Measurements from ENCODE around the gene KCP. TPM values are rescaled to one million over a fixed set of nuclear protein-coding genes. Genes with fewer than 3 reads are reported as not detected.

Gene KCP
- polyA plus RNA-seq, 3 donors, result 0.11 to 0.16 TPM; not detected in 1

- peaks cover 9 to 11% of the 10 kb centered on the region in 2 donors for H3K36me3 ChIP-seq (replicated peaks in 1 of 2; ENCODE audit: control insufficient read depth in 1 of 2, insufficient read depth in 2 of 2, low read length in 2 of 2)
- Mint-ChIP-seq H3K9me3 (no peaks in the 10 kb centered on the region), H3K27ac (peak within 1 kb of the TSS; percentile 91 to 98 (median 97)), H3K36me3 (peaks cover 9 to 16% of the 10 kb centered on the region in 2 donors), H3K4me3 (peak within 1 kb of the TSS; percentile 99), H3K27me3 (ENCODE audit: low read depth in 3 of 3) (peaks cover 0 to 1% (median 0%) of the 10 kb centered on the region in 3 donors), H3K4me1 (peaks cover 78% of the 10 kb centered on the region)
- under 1% methylated on average over 74 of the region's 83 CpGs for WGBS (ENCODE audit: insufficient coverage)
- H3K79me2 ChIP-seq (ENCODE audit: insufficient read depth, low read length), result peaks cover 82% of the 10 kb centered on the region
- H4K20me1 ChIP-seq (ENCODE audit: insufficient read depth, low read length), result peaks cover 28% of the 10 kb centered on the region
- no peak for TF ChIP-seq CTCF (IDR thresholded peaks at IDR 0.05)
- intact Hi-C loops (cut with micrococcal nuclease), result no loop called here
- peaks cover 73 to 85% of the 10 kb centered on the region in 2 donors for H3K4me1 ChIP-seq (ENCODE audit: control insufficient read depth in 1 of 2, insufficient read depth in 2 of 2, low read length in 2 of 2)
- peak within 1 kb of the TSS; percentile 95 for H3K9ac ChIP-seq (ENCODE audit: insufficient read depth, low read length, poor library complexity, severe bottlenecking)
- no peaks in the 10 kb centered on the region for H3K9me3 ChIP-seq (replicated peaks in 1 of 2; ENCODE audit: control insufficient read depth in 1 of 2, insufficient read depth in 1 of 2, low read length in 2 of 2)
- peak within 1 kb of the TSS; percentile 86 for H3K4me2 ChIP-seq (replicated peaks; ENCODE audit: extremely low read depth, low read length, poor library complexity, severe bottlenecking)
- DNase-seq, result peak; percentile 72 to 81 (median 79)
- H2AFZ ChIP-seq (ENCODE audit: insufficient read depth, low read depth, low read length, poor library complexity, severe bottlenecking), result peak within 1 kb of the TSS; percentile 77
- no peaks in the 10 kb centered on the region for H3K27me3 ChIP-seq (ENCODE audit: control insufficient read depth in 2 of 2, insufficient read depth in 2 of 2, low read length in 2 of 2)
- peak within 1 kb of the TSS; percentile 86 to 97 (median 87) for H3K4me3 ChIP-seq (replicated peaks in 1 of 3; ENCODE audit: low read depth in 2 of 3, low read length in 3 of 3)
- H3K27ac ChIP-seq (ENCODE audit: low read depth in 1 of 2, low read length in 2 of 2), result peak within 1 kb of the TSS; percentile 90 to 97
Measured at GRCh38 chr7:128937647-128938543, 27.4 kb upstream of the KCP start, which contains the start of gene IRF5. Gene IRF5, plus strand, starts transcription at chr7:128937927. Its CDS starts 4,155 bp downstream, at chr7:128942082.

GRCh38 chr7:128937271-128937646 lies 26.8 kb upstream of the KCP start:
- Histone ChIP-seq H3K4me3 (replicated peaks in 1 of 3; ENCODE audit: low read depth in 2 of 3, low read length in 3 of 3) (peak overlapping the region; percentile 44 to 97 (median 87)), H3K36me3 (replicated peaks in 1 of 2; ENCODE audit: control insufficient read depth in 1 of 2, insufficient read depth in 2 of 2, low read length in 2 of 2) (peaks cover 5 to 6% of the 10 kb centered on the region in 2 donors), H3K9me3 (replicated peaks in 1 of 2; ENCODE audit: control insufficient read depth in 1 of 2, insufficient read depth in 1 of 2, low read length in 2 of 2) (no peaks in the 10 kb centered on the region), H3K27ac (ENCODE audit: low read depth in 1 of 2, low read length in 2 of 2) (peak overlapping the region; percentile 76 to 97), H3K9ac (ENCODE audit: insufficient read depth, low read length, poor library complexity, severe bottlenecking) (peak overlapping the region; percentile 95), H4K20me1 (ENCODE audit: insufficient read depth, low read length) (peaks cover 22% of the 10 kb centered on the region), H3K27me3 (ENCODE audit: control insufficient read depth in 2 of 2, insufficient read depth in 2 of 2, low read length in 2 of 2) (no peaks in the 10 kb centered on the region), H3K4me2 (replicated peaks; ENCODE audit: extremely low read depth, low read length, poor library complexity, severe bottlenecking) (peak overlapping the region; percentile 86), H2AFZ (ENCODE audit: insufficient read depth, low read depth, low read length, poor library complexity, severe bottlenecking) (peak overlapping the region; percentile 77), H3K4me1 (ENCODE audit: control insufficient read depth in 1 of 2, insufficient read depth in 2 of 2, low read length in 2 of 2) (peaks cover 80 to 85% of the 10 kb centered on the region in 2 donors), H3K79me2 (ENCODE audit: insufficient read depth, low read length) (peaks cover 76% of the 10 kb centered on the region)
- Mint-ChIP-seq H3K27me3 (ENCODE audit: low read depth in 3 of 3) (peaks cover 0 to 1% (median 0%) of the 10 kb centered on the region in 3 donors), H3K36me3 (peaks cover 6 to 9% of the 10 kb centered on the region in 2 donors), H3K4me3 (peak overlapping the region; percentile 82 to 99), H3K4me1 (peaks cover 81% of the 10 kb centered on the region), H3K27ac (peak overlapping the region; percentile 77 to 94 (median 87)), H3K9me3 (no peaks in the 10 kb centered on the region)
- intact Hi-C loops (cut with micrococcal nuclease), result no loop called here
- WGBS (ENCODE audit: insufficient coverage), result 54% methylated on average over 17 of the region's 17 CpGs
- TF ChIP-seq CTCF (IDR thresholded peaks at IDR 0.05), result no peak
- DNase-seq, result no peak

All from CD14-positive monocyte (primary cell).